ENCODE measurements around the gene ADGRL2. TPM values are rescaled to one million over a fixed set of nuclear protein-coding genes. Genes with fewer than 3 reads are reported as not detected.

Gene ADGRL2
- total and polyA plus RNA-seq, 10 donors: 5.4 to 115 (median 60.7) TPM

GRCh38 chr1:81998165-81998564, 197.4 kb downstream of the ADGRL2 start:
- Histone ChIP-seq H3K27ac (no peak overlapping the region), H3K27me3 (replicated peaks in 1 of 7) (no peaks in the 10 kb centered on the region), H3K36me3 (no peaks in the 10 kb centered on the region), H3K9me3 (no peaks in the 10 kb centered on the region), H3K4me3 (no peak overlapping the region), H3K4me1 (no peaks in the 10 kb centered on the region)
- TF ChIP-seq, protein P1, sequence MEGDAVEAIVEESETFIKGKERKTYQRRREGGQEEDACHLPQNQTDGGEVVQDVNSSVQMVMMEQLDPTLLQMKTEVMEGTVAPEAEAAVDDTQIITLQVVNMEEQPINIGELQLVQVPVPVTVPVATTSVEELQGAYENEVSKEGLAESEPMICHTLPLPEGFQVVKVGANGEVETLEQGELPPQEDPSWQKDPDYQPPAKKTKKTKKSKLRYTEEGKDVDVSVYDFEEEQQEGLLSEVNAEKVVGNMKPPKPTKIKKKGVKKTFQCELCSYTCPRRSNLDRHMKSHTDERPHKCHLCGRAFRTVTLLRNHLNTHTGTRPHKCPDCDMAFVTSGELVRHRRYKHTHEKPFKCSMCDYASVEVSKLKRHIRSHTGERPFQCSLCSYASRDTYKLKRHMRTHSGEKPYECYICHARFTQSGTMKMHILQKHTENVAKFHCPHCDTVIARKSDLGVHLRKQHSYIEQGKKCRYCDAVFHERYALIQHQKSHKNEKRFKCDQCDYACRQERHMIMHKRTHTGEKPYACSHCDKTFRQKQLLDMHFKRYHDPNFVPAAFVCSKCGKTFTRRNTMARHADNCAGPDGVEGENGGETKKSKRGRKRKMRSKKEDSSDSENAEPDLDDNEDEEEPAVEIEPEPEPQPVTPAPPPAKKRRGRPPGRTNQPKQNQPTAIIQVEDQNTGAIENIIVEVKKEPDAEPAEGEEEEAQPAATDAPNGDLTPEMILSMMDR (IDR thresholded peaks at IDR 0.05 in 8 of 11, conservative IDR thresholded peaks at IDR 0.05 in 3 of 11): no peak
- TF ChIP-seq POLR2AphosphoS5 (IDR thresholded peaks at IDR 0.05) (no peak), POLR2A (IDR thresholded peaks at IDR 0.05) (no peak)
- 49 to 54% (median 53%) methylated on average over 4 of the region's 4 CpGs for WGBS, 5 donors
- intact Hi-C loops (cut with DNase I; ENCODE audit: low total_unique reads): no loop called here
- DNase-seq: no peak

- H3K9me3 ChIP-seq: no peaks in the 10 kb centered on the region
- no peak overlapping the region for H3K4me3 ChIP-seq
- intact Hi-C loops (cut with DNase I; ENCODE audit: low total_unique reads): no loop called here
- H3K27me3 ChIP-seq (replicated peaks in 1 of 7): no peaks in the 10 kb centered on the region
- no peak overlapping the region for H3K27ac ChIP-seq
- no peaks in the 10 kb centered on the region for H3K4me1 ChIP-seq
- TF ChIP-seq, protein P1 (IDR thresholded peaks at IDR 0.05 in 8 of 11, conservative IDR thresholded peaks at IDR 0.05 in 3 of 11): no peak
- TF ChIP-seq POLR2A (IDR thresholded peaks at IDR 0.05) (no peak), POLR2AphosphoS5 (IDR thresholded peaks at IDR 0.05) (no peak)
- H3K36me3 ChIP-seq: no peaks in the 10 kb centered on the region
- WGBS, 5 donors: 69 to 86% (median 78%) methylated on average over 1 of the region's 1 CpG
- no peak for DNase-seq
Measured at GRCh38 chr1:81999364-81999763, 198.6 kb downstream of the ADGRL2 start.

- H3K27me3 ChIP-seq (replicated peaks in 1 of 7): no peaks in the 10 kb centered on the region
- H3K27ac ChIP-seq: no peak overlapping the region
- no peaks in the 10 kb centered on the region for H3K36me3 ChIP-seq
- no peaks in the 10 kb centered on the region for H3K9me3 ChIP-seq
- DNase-seq: no peak
- intact Hi-C loops (cut with DNase I; ENCODE audit: low total_unique reads): no loop called here
- H3K4me1 ChIP-seq: no peaks in the 10 kb centered on the region
- TF ChIP-seq POLR2A (IDR thresholded peaks at IDR 0.05) (no peak), POLR2AphosphoS5 (IDR thresholded peaks at IDR 0.05) (no peak)
- TF ChIP-seq, protein P1 (IDR thresholded peaks at IDR 0.05 in 8 of 11, conservative IDR thresholded peaks at IDR 0.05 in 3 of 11): no peak
- WGBS, 5 donors: 89 to 94% (median 90%) methylated on average over 2 of the region's 2 CpGs
- no peak overlapping the region for H3K4me3 ChIP-seq
Measured at GRCh38 chr1:82000221-82000620, 199.5 kb downstream of the ADGRL2 start.

- TF ChIP-seq, protein P1 (IDR thresholded peaks at IDR 0.05 in 8 of 11, conservative IDR thresholded peaks at IDR 0.05 in 3 of 11): no peak
- H3K27ac ChIP-seq: no peak overlapping the region
- no peaks in the 10 kb centered on the region for H3K4me1 ChIP-seq
- H3K9me3 ChIP-seq: no peaks in the 10 kb centered on the region
- DNase-seq: no peak
- H3K4me3 ChIP-seq: no peak overlapping the region
- H3K27me3 ChIP-seq (replicated peaks in 1 of 7): no peaks in the 10 kb centered on the region
- WGBS, 5 donors: 67 to 87% (median 80%) methylated on average over 4 of the region's 4 CpGs
- no peaks in the 10 kb centered on the region for H3K36me3 ChIP-seq
- intact Hi-C loops (cut with DNase I; ENCODE audit: low total_unique reads): no loop called here
Measured at GRCh38 chr1:82001345-82001744, 200.6 kb downstream of the ADGRL2 start.
